Measurements from ENCODE around the gene LY6G6C. TPM values are rescaled to one million over a fixed set of nuclear protein-coding genes. Genes with fewer than 3 reads are reported as not detected.

Gene LY6G6C
- total RNA-seq, 2 donors from 2014 or later = not detected

- Histone ChIP-seq H3K9me3 (no peaks in the 10 kb centered on the region), H3K4me1 (ENCODE audit: control insufficient read depth in 1 of 2, low read depth in 2 of 2) (peaks cover 16 to 24% of the 10 kb centered on the region in 2 donors), H3K4me3 (no peak overlapping the region), H3K27me3 (replicated peaks; ENCODE audit: insufficient read depth) (no peaks in the 10 kb centered on the region), H3K27ac (no peak overlapping the region), H3K36me3 (peaks cover 28% of the 10 kb centered on the region)
- DNase-seq (ENCODE audit: low spot score) (no peak), ATAC-seq (ENCODE audit: insufficient number of reproducible peaks, low FRiP score, low read depth) (no peak)
- no peak for TF ChIP-seq CTCF (IDR thresholded peaks at IDR 0.05)
Measured at GRCh38 chr6:31725502-31726350, 4.2 kb upstream of the LY6G6C start.

DNA sequence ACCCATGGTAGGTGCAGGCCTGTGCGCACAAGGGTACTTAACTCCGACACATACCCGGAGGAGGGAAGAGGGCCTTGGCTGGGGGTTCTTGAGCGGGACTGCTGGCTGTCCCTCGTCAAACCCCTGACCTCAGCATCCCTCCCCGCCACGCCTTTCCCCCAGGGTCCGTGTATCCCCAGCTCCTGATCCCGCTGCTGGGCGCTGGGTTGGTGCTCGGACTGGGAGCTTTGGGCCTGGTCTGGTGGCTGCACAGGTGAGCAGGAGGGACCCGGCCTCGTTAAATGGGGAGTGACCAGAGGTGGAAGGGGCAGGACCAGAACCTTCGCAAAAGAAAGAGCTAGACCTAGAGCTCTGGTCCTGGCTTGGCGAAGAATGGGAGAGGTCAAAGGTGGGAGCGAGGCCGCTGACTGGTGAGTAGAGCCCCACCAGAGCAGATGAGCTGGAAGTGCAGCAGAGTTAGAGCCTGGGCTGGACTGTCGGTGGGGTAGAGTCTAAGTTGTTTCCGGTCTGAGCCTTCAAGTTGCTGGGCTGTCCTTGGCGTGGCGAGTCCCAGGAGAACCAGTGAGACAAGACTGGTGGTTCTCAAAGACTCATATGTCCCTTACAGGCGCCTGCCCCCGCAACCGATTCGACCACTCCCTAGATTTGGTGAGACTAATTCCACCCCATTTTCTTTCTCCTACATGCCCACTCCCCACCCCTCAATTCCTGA lies 2.6 kb upstream of the LY6G6C start:
- DNase-seq (ENCODE audit: low spot score) (no peak), ATAC-seq (ENCODE audit: insufficient number of reproducible peaks, low FRiP score, low read depth) (no peak)
- Histone ChIP-seq H3K4me1 (ENCODE audit: control insufficient read depth in 1 of 2, low read depth in 2 of 2) (peaks cover 13 to 19% of the 10 kb centered on the region in 2 donors), H3K4me3 (no peak overlapping the region), H3K36me3 (peaks cover 26% of the 10 kb centered on the region), H3K27ac (no peak overlapping the region), H3K27me3 (replicated peaks; ENCODE audit: insufficient read depth) (no peaks in the 10 kb centered on the region), H3K9me3 (no peaks in the 10 kb centered on the region)
- no peak for TF ChIP-seq CTCF (IDR thresholded peaks at IDR 0.05)

DNA sequence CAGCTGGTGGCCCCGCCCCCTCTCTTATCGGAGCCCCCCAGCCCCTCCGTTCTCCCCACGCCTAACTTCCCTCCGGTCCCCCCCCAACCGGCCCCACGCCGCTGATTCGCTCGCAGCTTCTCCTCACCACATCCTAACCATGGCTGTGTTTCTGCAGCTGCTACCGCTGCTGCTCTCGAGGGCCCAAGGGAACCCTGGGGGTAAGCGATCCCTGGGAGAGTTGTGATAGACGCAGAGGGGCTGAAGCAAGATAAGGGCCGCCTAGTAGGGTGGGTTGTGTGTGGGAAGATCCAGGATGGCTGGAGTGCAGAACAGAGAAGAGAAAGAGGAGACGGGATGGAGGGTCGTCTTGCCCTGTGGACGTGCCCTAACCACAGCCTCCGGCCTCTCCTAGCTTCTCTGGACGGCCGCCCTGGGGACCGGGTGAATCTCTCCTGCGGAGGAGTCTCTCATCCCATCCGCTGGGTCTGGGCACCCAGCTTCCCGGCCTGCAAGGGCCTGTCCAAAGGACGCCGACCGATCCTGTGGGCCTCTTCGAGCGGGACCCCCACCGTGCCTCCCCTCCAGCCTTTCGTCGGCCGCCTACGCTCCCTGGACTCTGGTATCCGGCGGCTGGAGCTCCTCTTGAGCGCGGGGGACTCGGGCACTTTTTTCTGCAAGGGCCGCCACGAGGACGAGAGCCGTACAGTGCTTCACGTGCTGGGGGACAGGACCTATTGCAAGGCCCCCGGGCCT lies 1.9 kb upstream of the LY6G6C start, which contains the start of gene MPIG6B:
Gene MPIG6B, plus strand, starts transcription at position 129 of the 735 bp plus-strand sequence. Its CDS starts 11 bp downstream, at position 140.
- Histone ChIP-seq H3K27ac (no peak within 1 kb of the TSS), H3K4me1 (ENCODE audit: control insufficient read depth in 1 of 2, low read depth in 2 of 2) (peaks cover 8 to 15% of the 10 kb centered on the region in 2 donors)
- ATAC-seq (ENCODE audit: insufficient number of reproducible peaks, low FRiP score, low read depth) = no peak

DNA sequence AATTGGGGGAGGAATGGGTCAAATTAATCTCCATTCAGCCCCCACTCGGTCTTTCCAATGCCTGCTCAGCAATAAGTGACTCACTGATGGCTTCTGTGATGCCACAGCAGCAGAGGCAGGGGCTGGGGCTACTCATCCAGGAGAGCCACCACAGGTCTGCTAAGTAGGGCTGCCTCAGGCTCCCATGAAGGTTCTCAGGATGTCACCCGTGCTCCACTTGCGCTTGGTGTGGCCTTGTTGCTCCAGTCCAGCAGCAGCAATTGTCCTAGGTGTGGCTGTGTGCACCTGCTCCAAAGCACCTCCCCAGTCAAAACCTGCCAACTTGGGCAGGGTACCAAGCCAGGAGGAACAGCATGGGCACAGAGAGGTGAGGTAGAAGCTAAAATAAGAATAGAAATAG lies 627 bp upstream of the LY6G6C start:
- ATAC-seq (ENCODE audit: insufficient number of reproducible peaks, low FRiP score, low read depth) (no peak), DNase-seq (ENCODE audit: low spot score) (no peak)
- no peak overlapping the region for H3K27ac ChIP-seq
- no peaks in the 10 kb centered on the region for H3K9me3 ChIP-seq
- peaks cover 17% of the 10 kb centered on the region for H3K36me3 ChIP-seq
- TF ChIP-seq CTCF (IDR thresholded peaks at IDR 0.05) = no peak
- H3K4me1 ChIP-seq (ENCODE audit: control insufficient read depth in 1 of 2, low read depth in 2 of 2) = peaks cover 0 to 3% of the 10 kb centered on the region in 2 donors
- no peak overlapping the region for H3K4me3 ChIP-seq
- H3K27me3 ChIP-seq (replicated peaks; ENCODE audit: insufficient read depth) = no peaks in the 10 kb centered on the region

More for the DNA sequence above, 1.9 kb upstream of the LY6G6C start, which contains the start of gene MPIG6B:
- TF ChIP-seq CTCF (IDR thresholded peaks at IDR 0.05) = no peak
- no peaks in the 10 kb centered on the region for H3K9me3 ChIP-seq
- H3K4me3 ChIP-seq = no peak within 1 kb of the TSS
- H3K36me3 ChIP-seq = peaks cover 26% of the 10 kb centered on the region
- DNase-seq (ENCODE audit: low spot score) = no peak
- H3K27me3 ChIP-seq (replicated peaks; ENCODE audit: insufficient read depth) = no peaks in the 10 kb centered on the region

All from thoracic aorta (tissue), 2 donors.